GM12878 (cell line): ENCODE data around the gene SLC39A5. TPM values are rescaled to one million over a fixed set of nuclear protein-coding genes. Genes with fewer than 3 reads are reported as not detected.

Source experiments
- CBX5 ChIP-seq: sonication (generic); IDR thresholded peaks from 2 replicates; pipeline ENCODE4 v1.6.1; 2016; ENCODE audit warnings: low read depth, moderate library complexity, mild to moderate bottlenecking, inconsistent platforms
- CEBPZ ChIP-seq: fragments of 150-350 bp; IDR thresholded peaks from 2 replicates; pipeline ENCODE4 v1.6.1; 2016; ENCODE audit warnings: low read depth, low read length
- EGR1 ChIP-seq, 2 experiments: IDR thresholded peaks; 1 replicate in 1 of 2; 2 replicates in 1 of 2; pipeline ENCODE4 v1.6.1; 2011 to 2012; ENCODE audit warnings: low read depth in 2 of 2, low read length in 2 of 2, borderline replicate concordance in 1 of 2, mild to moderate bottlenecking in 1 of 2, moderate library complexity in 1 of 2
- HDGF ChIP-seq: fragments of 450-650 bp; IDR thresholded peaks from 2 replicates; pipeline ENCODE4 v1.6.1; 2016; ENCODE audit warnings: antibody characterized with exemption
- MEF2B ChIP-seq: fragments of 450-650 bp; IDR thresholded peaks from 2 replicates; pipeline ENCODE4 v1.6.1; 2018; ENCODE audit warnings: mild to moderate bottlenecking, moderate library complexity; ENCODE audit not compliant: partially characterized antibody, poor library complexity, severe bottlenecking
- PKNOX1 ChIP-seq: fragments of 450-650 bp; IDR thresholded peaks from 2 replicates; pipeline ENCODE4 v1.6.1; 2016; ENCODE audit warnings: mild to moderate bottlenecking
- SMC3 ChIP-seq: IDR thresholded peaks from 2 replicates; pipeline ENCODE4 v1.6.1; 2011; ENCODE audit warnings: low read length, improper control_type of control experiment, borderline replicate concordance
- TAF1 ChIP-seq: IDR thresholded peaks from 2 replicates; pipeline ENCODE4 v1.6.1; 2011; ENCODE audit warnings: mild to moderate bottlenecking, low read depth, low read length, borderline replicate concordance
- ZNF592 ChIP-seq: fragments of 450-650 bp; IDR thresholded peaks from 2 replicates; pipeline ENCODE4 v1.6.1; 2017; ENCODE audit warnings: mild to moderate bottlenecking, moderate library complexity
- polyA plus RNA-seq, 11 experiments: library from polyadenylated mRNA; depleted of rRNA in 4 of 11; unstranded in 6 of 11; stranded (reverse) in 5 of 11; fragments of >200 nt; fragmentation: Nextera tagmentation in 4 of 11; fragmentation: Illumina TruSeq in 1 of 11; extraction: Ambion mirVana in 4 of 11; extraction: Trizol in 1 of 11; gene quantifications; 1 replicate in 1 of 11; 2 replicates in 10 of 11; pipeline versions ENCODE4 v1.2.1 to v1.2.3, GENCODE V29; 2011 to 2016; ENCODE audit warnings: inconsistent platforms in 2 of 11, missing spikeins in 2 of 11, low read depth in 1 of 11
- total RNA-seq, 4 experiments: library from RNA; depleted of rRNA in 3 of 4; stranded (reverse); fragments of >200 nt in 3 of 4; fragmentation: Illumina TruSeq in 1 of 4; extraction: Trizol in 1 of 4; gene quantifications; 2 replicates each; pipeline versions ENCODE4 v1.2.1 to v1.2.3, GENCODE V29; 2013 to 2021

Gene SLC39A5
- total and polyA plus RNA-seq, 10 of the 15 experiments (the other 5 are each of a cell fraction or from before 2014, with no cell fraction given): 0.15 to 0.56 (median 0.15) TPM; not detected in 7

GRCh38 chr12:56189918-56190694 is 39.7 kb upstream of the SLC39A5 start (continued):
- no peak for TF ChIP-seq ZNF592
- TF ChIP-seq HDGF: peak; percentile 13; the same call in 1 of the 2 replicates
- 0 out of 2 replicates have a peak, but pooled peaks have one; percentile 14 for TF ChIP-seq CBX5
- no peak for TF ChIP-seq CEBPZ
- no peak for TF ChIP-seq SMC3
- no peak for TF ChIP-seq PKNOX1
- TF ChIP-seq EGR1 (IDR thresholded peaks at IDR 0.05; ENCODE audit: borderline replicate concordance in 1 of 2, low read depth in 2 of 2, low read length in 2 of 2): peak in 1 of 2 experiments; percentile 22; a peak in 1 of 3 replicates
- TF ChIP-seq MEF2B: no peak
- TF ChIP-seq TAF1: no peak
